NCI-H226 (cell line): ENCODE data around the gene HSPBP1.
A peak's percentile ranks its signal among the peaks of the same experiment; 100 is the strongest.
"Not testable (repeated sequence)": the region's sequence is repeated elsewhere in the genome, so short reads cannot be mapped to it uniquely, and the experiment has no call there.

Experiments
- DNase-seq: peaks from one replicate; pipeline ENCODE4 v3.0.0-alpha.2; 2015

Gene HSPBP1

DNA sequence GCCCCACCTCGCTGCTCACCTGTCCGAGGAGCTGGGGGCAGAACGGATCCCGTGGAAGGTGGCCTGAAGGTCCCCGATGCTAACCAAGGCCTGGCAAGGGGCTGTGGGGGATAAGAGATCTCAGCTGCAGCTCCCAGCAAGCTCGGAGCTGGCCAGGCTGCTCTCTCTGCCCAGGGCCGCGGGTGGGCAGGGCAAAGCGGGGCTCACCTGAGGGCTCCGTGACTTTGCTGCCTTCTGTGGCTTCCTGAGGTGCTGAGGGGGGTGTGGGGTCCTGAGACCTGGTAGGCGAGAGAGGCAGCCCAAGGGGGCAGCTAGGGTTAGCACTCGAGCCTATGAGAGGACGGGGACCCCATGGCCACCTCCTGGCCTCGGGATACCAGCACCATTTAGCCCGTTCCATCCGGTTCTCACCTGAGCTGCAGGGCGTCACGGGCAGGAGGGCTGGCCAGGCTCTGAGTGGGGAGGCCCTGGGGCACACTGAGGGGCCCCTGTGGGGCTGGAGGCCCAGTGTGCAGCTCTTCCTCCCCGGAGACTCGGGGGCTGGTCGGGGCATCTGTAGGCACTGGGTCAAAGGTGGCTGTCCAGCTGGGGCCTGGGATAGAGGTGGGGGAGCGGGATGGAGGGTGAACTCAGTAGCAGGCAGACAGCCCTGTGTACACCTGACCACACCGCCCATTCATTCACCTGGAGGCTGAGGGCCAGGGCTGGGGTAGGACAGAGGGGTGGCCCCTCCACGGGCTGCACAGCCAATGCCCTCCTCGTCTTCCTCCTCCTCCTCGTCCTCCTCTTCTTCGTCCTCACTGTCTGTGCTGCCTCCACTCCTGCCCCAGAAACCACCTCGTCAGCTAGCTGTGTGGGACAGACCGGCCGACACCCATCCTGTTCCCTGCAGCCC is 48.3 kb downstream of the HSPBP1 start:
- no peak for DNase-seq

DNA sequence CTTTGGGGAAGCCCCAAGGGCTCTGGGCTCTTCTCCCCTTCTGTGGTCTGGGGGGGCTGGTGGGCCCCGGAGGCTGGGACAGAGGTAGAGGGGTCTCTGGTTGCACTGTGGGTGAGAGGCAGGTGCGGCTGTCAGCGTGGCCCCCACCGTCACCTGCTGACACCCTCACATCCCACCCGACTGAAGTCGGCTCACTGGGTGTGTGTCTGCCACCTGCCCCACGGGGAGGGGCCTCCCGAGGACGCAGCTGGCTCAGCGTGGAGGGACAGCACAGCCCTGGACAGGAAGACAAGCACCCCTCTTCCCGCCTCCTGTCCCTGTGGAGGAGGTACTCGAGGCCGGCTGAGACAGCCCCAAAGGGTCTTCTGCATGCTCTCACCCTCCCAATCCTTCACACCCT is 49.1 kb downstream of the HSPBP1 start:
- DNase-seq: no peak

DNA sequence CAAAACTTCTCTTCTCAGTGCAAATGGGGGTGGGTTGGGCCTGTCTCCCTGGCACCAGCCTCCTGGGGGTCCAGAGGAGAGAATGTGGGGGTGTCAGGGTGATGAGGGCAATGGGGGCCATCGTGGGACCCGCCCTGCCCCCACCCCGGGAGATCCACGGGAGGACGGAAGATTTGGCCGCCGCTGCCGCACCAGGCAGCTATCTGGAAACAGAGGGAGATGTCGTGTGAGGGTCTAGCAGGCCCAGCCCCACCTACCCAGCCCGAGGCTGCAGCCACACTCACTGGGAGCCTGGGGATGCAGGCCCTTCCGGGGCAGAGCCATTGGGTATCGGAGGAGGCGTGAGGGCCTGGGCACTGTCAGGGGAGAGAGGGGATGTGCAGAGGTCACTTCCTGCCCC is 49.6 kb downstream of the HSPBP1 start:
- DNase-seq: no peak

DNA sequence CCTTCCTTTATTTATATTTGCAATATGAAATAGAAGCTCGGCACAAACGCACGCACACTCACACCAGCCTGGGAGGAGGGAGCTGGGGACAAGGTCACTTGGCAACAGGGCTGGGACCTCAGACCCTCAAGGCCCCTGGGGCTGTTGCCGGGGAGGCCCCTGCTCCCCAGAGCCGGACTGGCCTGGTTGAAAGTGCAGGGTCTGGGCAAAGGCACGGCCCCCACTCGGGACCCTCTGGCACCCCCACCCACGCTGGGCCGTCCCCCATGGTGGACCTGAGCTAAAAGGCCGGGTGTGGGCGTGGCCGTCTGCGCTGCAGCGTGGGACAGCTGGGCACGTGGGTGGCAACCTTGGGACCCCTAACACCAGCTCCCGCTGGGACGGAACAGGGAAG is 50.1 kb downstream of the HSPBP1 start:
- no peak for DNase-seq

DNA sequence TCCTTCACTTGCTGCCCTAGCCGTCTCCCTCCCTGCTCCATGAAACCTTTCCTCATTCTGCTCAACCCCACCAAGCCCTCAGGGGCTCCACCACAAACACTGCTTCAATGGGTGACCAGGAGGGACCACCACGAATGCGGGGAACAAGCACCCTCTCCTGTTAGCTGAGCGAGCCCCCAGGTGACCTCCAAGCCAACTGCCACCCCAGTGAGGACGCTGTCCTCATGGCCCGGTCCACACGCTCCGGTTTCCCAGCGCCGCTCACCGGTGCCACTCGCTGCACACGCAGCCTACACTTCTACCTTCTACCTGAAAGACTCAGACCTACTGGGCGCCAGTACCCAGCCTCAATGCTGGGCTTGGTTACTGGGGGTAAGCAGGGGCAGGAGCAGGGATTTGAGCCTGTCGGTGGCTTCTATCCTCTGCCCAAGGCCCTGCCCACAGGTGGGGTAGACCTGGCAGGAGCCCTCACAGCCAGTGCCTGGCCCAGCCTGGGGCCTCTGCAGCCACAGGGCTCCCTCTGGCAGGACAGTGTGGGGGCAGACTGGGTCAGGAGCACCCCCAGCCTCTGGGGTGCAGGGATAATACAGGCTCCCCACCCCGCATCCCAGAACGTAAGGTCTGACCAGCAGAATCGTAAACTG is 50.6 kb downstream of the HSPBP1 start:
- no peak for DNase-seq

DNA sequence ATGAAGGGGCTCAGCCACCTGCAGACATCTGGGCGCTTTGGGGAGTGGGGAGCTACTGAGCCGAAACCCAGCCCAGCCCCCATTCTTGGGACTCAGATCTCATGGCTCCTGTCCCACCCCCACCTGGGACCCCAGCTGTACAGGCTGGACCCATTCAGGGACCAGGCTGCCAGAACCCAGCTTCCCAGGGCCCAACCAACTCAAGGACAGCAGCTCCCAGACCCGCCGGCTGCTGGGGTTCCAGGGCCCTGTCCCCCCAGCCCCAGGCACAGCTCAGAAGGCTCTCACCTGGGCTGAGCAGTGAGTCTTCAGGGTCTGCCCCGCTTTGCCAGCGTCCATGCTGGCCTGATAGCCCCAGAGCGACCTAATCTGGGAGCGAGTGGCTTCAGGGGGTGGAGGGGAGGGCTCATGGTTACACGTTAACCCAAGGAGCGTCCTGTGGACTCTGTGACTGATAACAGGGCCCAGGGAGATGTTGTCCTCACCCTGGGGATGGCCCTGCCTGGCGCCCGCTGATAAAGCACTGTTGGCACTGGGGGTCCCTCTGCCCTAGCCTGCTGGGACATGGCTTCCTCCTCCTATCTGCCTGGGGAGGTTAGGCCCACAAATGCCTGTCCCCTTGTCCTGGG is 51.4 kb downstream of the HSPBP1 start, which contains the start of gene TMEM86B:
TMEM86B (minus strand) TSS at position 361 of the 629 bp plus-strand sequence; CDS start at position 339, 22 bp downstream.
- no peak for DNase-seq

DNA sequence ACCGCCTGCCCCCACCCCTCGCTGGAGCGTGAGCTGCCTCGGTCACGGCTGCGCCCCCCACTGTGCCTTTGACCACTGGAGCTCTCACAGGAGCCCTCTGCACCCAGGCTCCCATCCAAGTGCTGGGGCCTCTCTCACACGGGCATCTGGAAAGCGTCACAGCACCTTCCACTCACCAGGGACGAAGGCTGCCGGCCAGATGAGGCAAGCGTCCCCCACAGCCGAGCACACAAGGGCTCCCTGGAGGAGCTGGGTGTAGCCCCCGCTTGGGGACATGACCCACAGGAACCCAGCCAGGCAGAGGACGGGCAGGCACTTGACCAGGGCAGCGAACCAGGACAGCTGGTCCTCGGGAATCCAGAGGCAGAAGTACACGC is 51.9 kb downstream of the HSPBP1 start:
- DNase-seq: no peak

DNA sequence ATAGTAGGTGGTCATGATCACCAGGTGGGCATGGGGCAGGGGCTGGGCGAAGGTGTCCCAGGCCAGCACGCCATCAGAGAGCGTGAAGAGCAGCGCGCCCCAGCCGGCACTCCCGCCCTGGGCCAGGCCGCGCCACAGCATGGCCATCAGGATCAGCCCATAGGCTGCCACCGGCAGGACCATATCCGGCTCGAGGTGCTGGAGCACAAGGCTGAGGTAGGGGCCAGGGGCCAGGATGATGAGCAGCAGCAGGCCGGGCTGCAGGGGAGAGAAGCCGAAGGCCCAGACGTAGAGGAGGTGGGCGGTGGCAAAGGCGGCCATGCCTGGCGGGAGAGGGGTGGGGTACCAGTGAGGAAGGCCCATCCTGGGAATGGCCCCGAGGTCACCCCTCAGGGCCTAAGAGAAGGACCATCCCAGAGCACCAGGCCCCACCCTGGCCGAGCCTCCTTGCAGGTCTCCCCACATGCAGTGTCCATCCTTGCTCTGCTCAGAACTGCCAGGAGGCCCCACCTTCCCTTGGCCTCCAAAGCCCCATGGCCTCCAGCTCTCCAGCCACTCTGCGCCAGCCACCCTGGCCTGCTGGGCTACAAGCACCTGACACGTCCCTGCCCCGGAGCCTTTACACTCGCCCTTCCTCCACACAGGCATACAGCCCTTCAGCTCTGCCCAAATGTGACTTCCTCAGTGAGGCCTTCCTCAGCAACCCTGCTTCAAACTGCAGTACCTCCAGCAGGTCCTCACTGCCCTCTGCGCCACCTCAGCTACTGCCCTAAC is 52.5 kb downstream of the HSPBP1 start:
- DNase-seq: no peak

DNA sequence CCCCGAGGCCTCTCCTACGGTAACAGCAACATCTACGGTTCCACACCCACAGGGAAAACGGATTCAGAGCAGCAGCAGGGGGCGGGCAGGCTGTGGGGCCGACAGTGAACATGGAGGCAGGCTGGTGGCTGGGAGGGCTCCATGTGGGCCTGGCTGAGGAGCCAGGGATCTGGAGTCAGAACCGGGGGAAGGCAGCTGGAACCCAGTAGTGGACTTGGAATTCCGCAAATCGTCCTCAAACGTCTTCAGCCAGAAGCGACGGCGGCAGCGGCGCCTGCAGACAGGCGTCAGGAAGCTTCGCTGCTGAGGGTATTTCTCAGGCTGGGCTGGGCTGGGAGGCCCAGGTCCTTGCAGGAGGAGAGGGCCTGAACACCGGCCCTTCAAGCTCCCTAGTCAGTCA is 53.1 kb downstream of the HSPBP1 start:
- DNase-seq: no peak

DNA sequence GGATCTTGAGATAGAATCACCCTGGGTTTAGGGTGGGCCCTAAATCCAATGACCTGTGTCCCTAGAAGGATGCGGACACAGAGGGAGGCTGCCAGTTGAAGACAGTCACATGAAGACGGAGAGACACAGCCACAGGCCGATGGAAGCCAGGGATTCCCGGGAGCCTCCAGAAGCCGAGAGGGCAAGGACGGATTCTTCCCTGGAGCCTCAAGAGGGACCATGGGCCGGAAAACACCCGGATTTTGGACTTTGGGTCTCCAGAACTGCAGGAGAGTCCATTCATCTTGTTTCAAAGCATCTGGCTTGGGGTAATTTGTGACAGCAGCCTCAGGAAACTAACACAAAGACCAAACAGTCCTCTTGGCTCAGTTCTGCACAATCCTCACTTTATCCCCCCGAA is 53.6 kb downstream of the HSPBP1 start:
- no peak for DNase-seq

DNA sequence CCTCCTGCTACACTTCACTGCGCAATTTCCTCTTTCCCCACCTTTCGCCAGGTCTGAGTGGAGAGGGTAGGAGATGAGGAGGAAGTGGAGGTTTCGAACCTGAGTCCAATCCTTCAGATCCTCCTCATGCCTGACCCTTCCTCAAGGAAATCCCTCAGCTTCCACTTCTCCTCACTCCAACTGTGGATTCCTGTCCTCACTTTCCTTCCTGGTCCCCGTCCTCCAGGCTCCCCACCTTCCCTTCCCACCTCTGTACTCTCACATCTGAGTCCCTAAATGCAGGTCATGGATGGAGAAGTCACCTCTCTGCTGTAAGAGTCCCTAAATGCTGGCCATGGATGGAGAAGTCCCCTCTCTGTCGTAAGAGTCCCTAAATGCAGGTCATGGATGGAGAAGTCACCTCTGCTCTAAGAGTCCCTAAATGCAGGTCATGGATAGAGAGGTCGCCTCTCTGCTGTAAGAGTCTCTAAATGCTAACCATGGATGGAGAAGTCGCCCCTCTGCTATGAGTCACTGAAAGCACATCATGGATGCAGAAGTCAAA is 54.4 kb downstream of the HSPBP1 start:
- no peak for DNase-seq

DNA sequence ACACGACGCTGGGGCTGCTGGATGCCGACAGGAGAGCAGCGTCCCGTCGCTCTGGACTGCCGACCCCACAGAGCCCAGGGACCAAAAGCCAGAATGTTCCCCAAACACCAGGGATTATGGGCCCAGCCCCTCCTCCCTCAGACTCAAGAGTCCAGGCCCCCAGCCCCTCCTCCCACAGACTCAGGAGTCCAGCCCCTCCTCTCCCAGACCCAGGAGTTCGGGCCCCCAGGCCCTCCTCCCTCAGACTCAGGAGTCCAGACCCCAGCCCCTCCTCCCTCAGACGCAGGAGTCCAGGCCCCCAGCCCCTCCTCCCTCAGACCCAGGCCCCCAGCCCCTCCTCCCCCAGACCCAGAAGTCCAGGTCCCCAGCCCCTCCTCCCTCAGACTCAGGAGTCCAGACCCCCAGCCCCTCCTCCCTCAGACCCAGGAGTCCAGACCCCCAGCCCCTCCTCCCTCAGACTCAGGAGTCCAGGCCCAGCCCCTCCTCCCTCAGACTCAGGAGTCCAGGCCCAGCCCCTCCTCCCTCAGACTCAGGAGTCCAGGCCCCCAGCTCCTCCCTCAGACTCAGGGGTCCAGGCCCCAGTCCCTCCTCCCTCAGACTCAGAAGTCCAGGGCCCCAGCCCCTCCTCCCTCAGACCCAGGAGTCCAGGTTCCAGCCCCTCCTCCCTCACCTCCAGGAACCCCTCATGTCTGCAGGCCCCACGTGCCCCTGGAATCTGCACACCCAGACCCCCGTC is 55.1 kb downstream of the HSPBP1 start:
- not testable (repeated sequence) for DNase-seq

DNA sequence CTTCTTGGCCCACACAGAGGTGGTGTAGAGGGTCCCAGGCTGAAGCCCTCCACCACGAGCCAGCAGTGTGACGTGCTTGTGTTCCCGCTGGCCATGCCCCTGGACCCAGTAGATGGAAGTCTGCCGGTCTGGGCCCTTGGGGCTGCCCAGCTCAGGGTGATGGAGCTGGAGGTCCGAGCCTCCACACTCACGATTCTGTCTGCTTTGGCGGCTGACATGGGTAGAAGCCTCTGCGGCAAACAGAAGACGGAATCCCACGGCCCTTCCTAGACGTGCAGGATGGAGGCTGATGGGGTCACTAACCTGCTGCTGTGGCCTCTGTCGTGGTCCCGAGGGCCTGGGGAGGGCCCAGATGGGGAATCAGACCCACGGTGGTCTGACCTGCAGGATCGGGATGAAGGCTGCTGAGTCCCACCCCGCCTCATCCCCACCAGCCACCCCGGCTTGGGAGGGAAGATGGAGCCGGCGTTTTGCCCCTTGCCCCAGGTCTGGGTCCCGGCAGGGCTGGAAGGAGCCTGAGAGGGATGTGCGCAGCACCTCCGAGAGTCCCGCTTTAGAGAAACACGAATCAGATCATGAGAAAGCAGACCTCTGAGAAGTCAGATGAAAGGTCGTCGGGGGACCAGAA is 55.8 kb downstream of the HSPBP1 start:
- DNase-seq: no peak

DNA sequence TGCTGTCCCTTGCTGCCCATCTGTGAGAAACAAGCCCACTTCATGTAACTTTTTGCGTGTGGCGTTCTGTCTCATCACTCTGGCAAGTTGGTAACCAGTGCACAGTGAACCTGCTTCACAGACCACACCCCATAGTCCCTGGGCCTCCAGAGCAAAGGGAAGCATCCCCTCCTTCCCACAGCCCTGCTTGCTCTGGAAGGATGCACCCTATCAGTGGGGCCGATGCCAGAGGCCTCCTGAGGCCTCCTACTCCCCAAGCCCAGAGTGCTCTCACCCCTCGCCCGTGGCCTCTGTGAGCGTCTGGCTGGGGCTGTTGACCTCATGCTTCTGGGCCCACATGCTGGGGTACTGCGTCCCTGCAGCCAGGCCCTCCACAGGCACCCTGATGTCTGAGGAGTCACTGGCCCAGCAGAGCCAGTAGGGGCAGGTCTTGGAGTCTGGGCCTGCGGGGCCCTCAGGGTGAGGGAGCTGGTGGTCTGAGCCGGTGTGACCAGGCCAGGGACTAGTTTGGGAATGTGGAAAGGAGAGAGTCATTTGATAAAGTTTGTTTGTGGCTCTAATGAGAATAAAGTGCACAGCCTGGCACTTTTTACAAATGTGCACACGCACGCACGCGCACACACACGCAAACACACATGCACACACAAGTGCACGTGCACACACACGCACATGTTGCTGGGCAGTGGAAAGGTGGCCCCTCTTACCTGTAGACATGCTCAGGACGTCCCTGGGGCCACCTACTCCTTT is 56.4 kb downstream of the HSPBP1 start:
- DNase-seq: no peak

DNA sequence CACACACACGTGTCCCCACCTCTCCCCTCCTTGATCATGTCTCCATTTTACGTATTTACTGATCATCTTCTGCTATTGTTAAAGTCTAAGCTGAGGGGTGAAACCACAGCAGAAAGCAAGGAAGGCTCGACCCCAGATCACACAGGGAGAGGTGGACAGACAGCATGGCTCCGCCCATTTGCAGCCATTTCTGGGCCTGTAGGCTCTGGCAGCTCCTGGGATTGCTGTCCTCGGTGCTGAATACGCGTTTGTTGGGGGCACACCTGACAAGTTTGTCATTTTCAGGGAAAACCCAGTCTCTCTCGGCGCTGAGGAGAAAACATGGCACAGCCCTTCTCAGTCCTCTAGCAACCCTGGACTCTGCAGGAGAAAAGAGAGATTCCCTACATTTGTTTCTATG is 59.4 kb downstream of the HSPBP1 start:
- no peak for DNase-seq

DNA sequence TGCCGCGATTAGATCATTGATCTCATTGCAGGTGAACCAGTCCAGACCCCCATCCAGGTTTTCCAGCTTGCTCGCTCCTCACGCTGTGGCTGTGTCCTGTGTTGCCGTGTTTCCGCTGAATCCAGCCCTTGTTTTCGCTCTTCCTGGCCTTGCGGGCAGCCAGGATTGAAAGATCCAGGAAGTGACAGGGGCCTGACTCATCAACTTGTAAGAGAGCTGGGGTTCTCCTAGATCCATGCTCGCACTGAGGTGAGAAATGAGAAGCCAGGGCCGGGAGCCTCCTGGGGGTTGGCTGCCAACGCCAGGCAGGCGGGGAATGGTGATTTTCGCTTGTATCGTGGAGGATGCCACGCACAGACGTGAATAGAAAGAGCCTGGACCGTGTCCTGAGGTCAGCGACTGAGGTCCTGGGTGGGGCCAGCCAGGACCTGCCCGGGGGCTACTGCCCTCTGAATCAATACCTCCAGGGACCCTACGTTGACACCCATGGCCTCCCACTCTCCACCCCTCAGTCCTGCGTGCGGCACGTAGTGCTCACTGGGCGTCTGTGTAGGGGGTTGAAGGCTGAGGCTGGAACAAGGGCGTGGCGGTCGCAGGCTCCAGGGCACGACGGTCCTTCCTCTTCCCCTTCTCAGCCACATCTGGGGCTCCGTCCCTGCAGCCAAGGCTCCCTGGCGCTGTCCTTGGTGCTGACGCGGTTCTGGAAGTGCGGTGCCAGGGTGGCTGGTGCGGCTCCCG is 63.3 kb downstream of the HSPBP1 start:
- DNase-seq: peak; percentile 100

DNA sequence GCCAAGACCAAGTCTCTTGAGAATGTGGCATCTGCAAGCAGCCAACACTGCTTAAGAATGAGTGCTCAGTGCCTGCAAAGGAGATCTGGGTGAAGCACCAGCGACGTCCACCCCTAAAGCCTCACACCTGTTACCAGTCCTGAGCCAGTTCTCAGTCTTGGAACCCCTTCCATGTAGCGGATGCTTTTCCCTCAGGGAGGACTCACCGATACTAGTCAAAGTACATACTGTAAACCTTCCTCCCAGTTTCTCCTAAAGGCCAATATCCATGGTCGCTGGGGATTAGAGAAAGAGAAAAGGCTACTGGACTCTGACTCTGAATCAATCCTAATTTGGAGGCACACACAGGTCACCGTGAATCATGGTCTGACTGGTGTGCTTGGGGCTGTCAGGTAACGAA is 66.4 kb downstream of the HSPBP1 start:
- no peak for DNase-seq

DNA sequence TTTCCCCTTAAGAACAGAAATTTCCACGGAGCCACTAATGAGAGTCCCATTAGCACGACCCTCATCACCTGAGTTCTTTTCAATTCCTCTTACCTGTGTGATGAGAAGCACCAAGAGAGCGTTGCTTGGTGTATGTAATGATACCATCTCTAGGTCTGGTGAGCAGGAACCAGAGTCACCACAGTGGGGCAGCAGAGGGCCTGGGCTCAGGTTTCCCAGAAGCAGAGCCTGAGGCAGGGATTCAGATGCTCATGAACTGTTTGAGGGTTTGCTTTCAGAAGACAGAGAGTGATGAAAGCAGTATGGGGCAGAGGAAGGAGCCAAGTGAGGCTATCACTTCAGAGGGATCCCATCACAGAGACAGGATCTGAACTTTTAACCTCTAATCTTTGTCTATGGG is 67.5 kb downstream of the HSPBP1 start:
- DNase-seq: peak; percentile 51
